ENCODE measurements around the gene FAM229B. TPM values are rescaled to one million over a fixed set of nuclear protein-coding genes. Genes with fewer than 3 reads are reported as not detected.
A peak's percentile ranks its signal among the peaks of the same experiment; 100 is the strongest.
"Not testable (repeated sequence)": the region's sequence is repeated elsewhere in the genome, so short reads cannot be mapped to it uniquely, and the experiment has no call there.

Gene FAM229B
- total and polyA plus RNA-seq, 3 experiments from 2014 or later: 5.5 to 8.7 (median 7.2) TPM

- ChIA-PET CTCF (interaction anchor here (0.6 to 8.1 kb wide), 40 partner anchors 10 to 1031 kb away, joined by 3 to 103 read pairs (median 4); partner anchors contain the start of genes FYN and TRAF3IP2), POLR2A (interaction anchor here (0.6 to 1.3 kb wide), 10 partner anchors 33 to 784 kb away, joined by 4 to 10 read pairs (median 6); a partner anchor contains a TSS)
- Mint-ChIP-seq H3K4me3 (peak overlapping the region; percentile 96 to 99 (median 97)), H3K36me3 (peaks cover 0 to 4% (median 0%) of the 10 kb centered on the region in 3 donors), H3K4me1 (peaks cover 9 to 20% (median 18%) of the 10 kb centered on the region in 3 donors), H3K27ac (peak overlapping the region; percentile 95 to 100 (median 99)), H3K9me3 (no peaks in the 10 kb centered on the region), H3K27me3 (no peaks in the 10 kb centered on the region)
- peak; percentile 89 to 94 (median 90) for DNase-seq
- H3K9me3 ChIP-seq (ENCODE audit: low read length): no peaks in the 10 kb centered on the region
- H3K4me1 ChIP-seq (ENCODE audit: insufficient read depth, low read length): peaks cover 12% of the 10 kb centered on the region
- peak overlapping the region; percentile 89 for H3K27ac ChIP-seq (ENCODE audit: low read depth, low read length)
- no peaks in the 10 kb centered on the region for H3K27me3 ChIP-seq (ENCODE audit: insufficient read depth, low read length, poor library complexity, severe bottlenecking)
- peak overlapping the region; percentile 89 for H3K4me3 ChIP-seq (ENCODE audit: low read length)
- H3K36me3 ChIP-seq (ENCODE audit: insufficient read depth, low read length): no peaks in the 10 kb centered on the region
These were observed 44.1 kb upstream of the FAM229B start for GRCh38 chr6:112043032-112044007.

- no peaks in the 10 kb centered on the region for H3K27me3 ChIP-seq (ENCODE audit: insufficient read depth, low read length, poor library complexity, severe bottlenecking)
- Mint-ChIP-seq H3K4me1 (peaks cover 9 to 20% (median 18%) of the 10 kb centered on the region in 3 donors), H3K4me3 (peak overlapping the region in 4 of 7 donors; percentile 44 to 97 (median 62)), H3K36me3 (peaks cover 0 to 4% (median 0%) of the 10 kb centered on the region in 3 donors), H3K27ac (peak overlapping the region in 7 of 8 donors; percentile 70 to 100 (median 99)), H3K9me3 (no peaks in the 10 kb centered on the region), H3K27me3 (peaks cover 0 to 2% of the 10 kb centered on the region in 2 donors)
- no peak overlapping the region for H3K4me3 ChIP-seq (ENCODE audit: low read length)
- no peak overlapping the region for H3K27ac ChIP-seq (ENCODE audit: low read depth, low read length)
- CTCF ChIA-PET: interaction anchor here (1.0 to 8.1 kb wide), 15 partner anchors 12 to 1032 kb away, joined by 3 to 103 read pairs (median 10); a partner anchor contains a TSS
- H3K36me3 ChIP-seq (ENCODE audit: insufficient read depth, low read length): no peaks in the 10 kb centered on the region
- POLR2A ChIA-PET: interaction anchor here (1.1 to 1.3 kb wide), 2 partner anchors 332 to 785 kb away, joined by 9 read pairs; a partner anchor contains a TSS
- no peak for DNase-seq
- peaks cover 12% of the 10 kb centered on the region for H3K4me1 ChIP-seq (ENCODE audit: insufficient read depth, low read length)
- no peaks in the 10 kb centered on the region for H3K9me3 ChIP-seq (ENCODE audit: low read length)
These were observed 43.2 kb upstream of the FAM229B start for GRCh38 chr6:112044196-112044595.

GRCh38 chr6:112044856-112045255, 42.5 kb upstream of the FAM229B start:
- H3K36me3 ChIP-seq (ENCODE audit: insufficient read depth, low read length): no peaks in the 10 kb centered on the region
- no peak overlapping the region for H3K4me3 ChIP-seq (ENCODE audit: low read length)
- peaks cover 12% of the 10 kb centered on the region for H3K4me1 ChIP-seq (ENCODE audit: insufficient read depth, low read length)
- CTCF ChIA-PET: interaction anchor here (1.0 to 8.1 kb wide), 14 partner anchors 11 to 1033 kb away, joined by 3 to 103 read pairs (median 8); a partner anchor contains a TSS
- Mint-ChIP-seq H3K4me3 (peak overlapping the region in 1 of 7 donors; percentile 46), H3K27me3 (peaks cover 0 to 2% of the 10 kb centered on the region in 2 donors), H3K9me3 (no peaks in the 10 kb centered on the region), H3K4me1 (peaks cover 9 to 18% (median 17%) of the 10 kb centered on the region in 3 donors), H3K36me3 (peaks cover 0 to 4% (median 0%) of the 10 kb centered on the region in 3 donors), H3K27ac (peak overlapping the region in 2 of 8 donors; percentile 67 to 100)
- H3K9me3 ChIP-seq (ENCODE audit: low read length): no peaks in the 10 kb centered on the region
- POLR2A ChIA-PET: no interaction called here
- H3K27ac ChIP-seq (ENCODE audit: low read depth, low read length): no peak overlapping the region
- H3K27me3 ChIP-seq (ENCODE audit: insufficient read depth, low read length, poor library complexity, severe bottlenecking): no peaks in the 10 kb centered on the region
- no peak for DNase-seq

DNA sequence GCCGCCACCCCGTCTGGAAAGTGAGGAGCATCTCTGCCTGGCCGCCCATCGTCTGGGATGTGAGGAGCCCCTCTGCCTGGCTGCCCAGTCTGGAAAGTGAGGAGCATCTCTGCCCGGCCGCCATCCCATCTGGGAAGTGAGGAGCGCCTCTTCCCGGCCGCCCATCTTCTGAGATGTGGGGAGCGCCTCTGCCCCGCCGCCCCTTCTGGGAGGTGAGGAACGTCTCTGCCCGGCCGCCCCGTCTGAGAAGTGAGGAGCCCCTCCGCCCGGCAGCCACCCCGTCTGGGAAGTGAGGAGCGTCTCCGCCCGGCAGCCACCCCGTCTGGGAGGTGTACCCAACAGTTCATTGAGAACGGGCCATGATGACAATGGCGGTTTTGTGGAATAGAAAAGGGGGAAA, 39.9 kb upstream of the FAM229B start:
- DNase-seq; H3K27ac ChIP-seq (ENCODE audit: low read depth, low read length); H3K4me1 ChIP-seq (ENCODE audit: insufficient read depth, low read length); H3K9me3 Mint-ChIP-seq; H3K36me3 ChIP-seq (ENCODE audit: insufficient read depth, low read length); H3K9me3 ChIP-seq (ENCODE audit: low read length); POLR2A ChIA-PET; H3K4me3 ChIP-seq (ENCODE audit: low read length); H3K4me3 Mint-ChIP-seq; CTCF ChIA-PET; H3K27ac Mint-ChIP-seq; H3K36me3 Mint-ChIP-seq; H3K27me3 Mint-ChIP-seq; H3K27me3 ChIP-seq (ENCODE audit: insufficient read depth, low read length, poor library complexity, severe bottlenecking): not testable (repeated sequence)
- peaks cover 8 to 12% (median 9%) of the 10 kb centered on the region in 3 donors for H3K4me1 Mint-ChIP-seq

DNA sequence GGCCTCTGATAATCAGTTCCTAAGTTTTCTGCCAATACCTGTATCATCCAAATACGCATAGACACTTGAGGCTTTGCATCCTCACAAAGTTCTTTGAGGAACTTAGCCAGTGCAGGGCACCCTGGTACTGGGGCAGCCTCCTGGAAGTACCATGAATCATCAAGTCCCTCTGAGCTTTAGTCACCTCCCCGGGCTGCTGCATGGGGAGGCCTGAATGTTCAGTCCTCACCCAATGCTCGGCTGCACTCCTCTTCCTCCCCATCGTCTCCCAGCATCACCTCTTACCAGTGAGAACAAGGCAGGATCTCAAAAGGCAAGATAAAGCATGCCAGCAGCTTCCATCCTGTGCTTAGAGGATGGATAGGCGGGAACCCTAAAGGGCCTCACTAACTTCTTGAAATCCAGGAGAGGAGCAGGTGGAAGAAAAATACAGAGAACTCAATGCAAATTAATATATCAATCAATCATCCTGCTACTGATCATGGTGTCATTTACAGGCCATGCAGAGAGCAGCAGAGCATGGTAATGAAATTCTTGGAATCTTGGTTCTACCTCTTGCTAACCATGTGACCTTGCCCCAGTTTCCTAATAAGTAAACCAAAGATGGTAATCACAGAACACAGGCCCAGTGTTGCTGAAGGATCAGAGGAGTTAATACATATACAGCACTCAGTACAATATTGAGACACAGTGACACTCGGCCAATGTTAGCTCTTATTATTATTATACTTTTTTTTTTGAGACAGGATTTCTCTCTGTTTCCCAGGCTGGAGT, 38.2 kb upstream of the FAM229B start:
- Mint-ChIP-seq H3K27ac (peak overlapping the region in 1 of 8 donors; percentile 51), H3K9me3 (no peaks in the 10 kb centered on the region), H3K4me3 (no peak overlapping the region), H3K27me3 (peaks cover 0 to 9% of the 10 kb centered on the region in 2 donors), H3K4me1 (no peaks in the 10 kb centered on the region), H3K36me3 (no peaks in the 10 kb centered on the region)
- POLR2A ChIA-PET: interaction anchor here (0.6 kb wide), 1 partner anchor 113 kb away, joined by 5 read pairs; no protein-coding TSS in a partner anchor
- CTCF ChIA-PET: interaction anchor here (1.3 to 2.4 kb wide), 2 partner anchors 37 to 39 kb away, joined by 3 to 12 read pairs; no protein-coding TSS in a partner anchor
- Histone ChIP-seq H3K27me3 (ENCODE audit: insufficient read depth, low read length, poor library complexity, severe bottlenecking) (no peaks in the 10 kb centered on the region), H3K36me3 (ENCODE audit: insufficient read depth, low read length) (no peaks in the 10 kb centered on the region), H3K9me3 (ENCODE audit: low read length) (no peaks in the 10 kb centered on the region), H3K4me3 (ENCODE audit: low read length) (no peak overlapping the region), H3K4me1 (ENCODE audit: insufficient read depth, low read length) (no peaks in the 10 kb centered on the region), H3K27ac (ENCODE audit: low read depth, low read length) (no peak overlapping the region)
- DNase-seq: no peak

GRCh38 chr6:112049996-112050395, 37.4 kb upstream of the FAM229B start:
- Histone ChIP-seq H3K4me1 (ENCODE audit: insufficient read depth, low read length) (no peaks in the 10 kb centered on the region), H3K4me3 (ENCODE audit: low read length) (no peak overlapping the region), H3K36me3 (ENCODE audit: insufficient read depth, low read length) (no peaks in the 10 kb centered on the region), H3K27me3 (ENCODE audit: insufficient read depth, low read length, poor library complexity, severe bottlenecking) (no peaks in the 10 kb centered on the region), H3K9me3 (ENCODE audit: low read length) (no peaks in the 10 kb centered on the region), H3K27ac (ENCODE audit: low read depth, low read length) (no peak overlapping the region)
- DNase-seq: no peak
- H3K4me3 Mint-ChIP-seq: no peak overlapping the region
- no peaks in the 10 kb centered on the region for H3K36me3 Mint-ChIP-seq
- no peaks in the 10 kb centered on the region for H3K4me1 Mint-ChIP-seq
- H3K9me3 Mint-ChIP-seq: no peaks in the 10 kb centered on the region
- POLR2A ChIA-PET: no interaction called here
- peaks cover 1 to 9% of the 10 kb centered on the region in 2 donors for H3K27me3 Mint-ChIP-seq
- CTCF ChIA-PET: interaction anchor here (1.0 to 2.4 kb wide), 4 partner anchors 37 to 790 kb away, joined by 3 to 12 read pairs (median 3); a partner anchor contains a TSS
- no peak overlapping the region for H3K27ac Mint-ChIP-seq

- H3K9me3 ChIP-seq (ENCODE audit: low read length): no peaks in the 10 kb centered on the region
- Mint-ChIP-seq H3K36me3 (no peaks in the 10 kb centered on the region), H3K4me1 (no peaks in the 10 kb centered on the region), H3K27me3 (peaks cover 4 to 12% of the 10 kb centered on the region in 2 donors), H3K27ac (no peak overlapping the region), H3K4me3 (no peak overlapping the region), H3K9me3 (no peaks in the 10 kb centered on the region)
- no peaks in the 10 kb centered on the region for H3K4me1 ChIP-seq (ENCODE audit: insufficient read depth, low read length)
- no peak for DNase-seq
- no peaks in the 10 kb centered on the region for H3K27me3 ChIP-seq (ENCODE audit: insufficient read depth, low read length, poor library complexity, severe bottlenecking)
- CTCF ChIA-PET: interaction anchor here (1.0 to 2.4 kb wide), 4 partner anchors 36 to 791 kb away, joined by 3 to 12 read pairs (median 3); a partner anchor contains a TSS
- H3K4me3 ChIP-seq (ENCODE audit: low read length): no peak overlapping the region
- POLR2A ChIA-PET: no interaction called here
- no peaks in the 10 kb centered on the region for H3K36me3 ChIP-seq (ENCODE audit: insufficient read depth, low read length)
- H3K27ac ChIP-seq (ENCODE audit: low read depth, low read length): no peak overlapping the region
These were observed 37.0 kb upstream of the FAM229B start for GRCh38 chr6:112050429-112050828.
